Measurements from ENCODE around the gene ALG14.
"Not testable (repeated sequence)": the region's sequence is repeated elsewhere in the genome, so short reads cannot be mapped to it uniquely, and the experiment has no call there.

Gene ALG14

DNA sequence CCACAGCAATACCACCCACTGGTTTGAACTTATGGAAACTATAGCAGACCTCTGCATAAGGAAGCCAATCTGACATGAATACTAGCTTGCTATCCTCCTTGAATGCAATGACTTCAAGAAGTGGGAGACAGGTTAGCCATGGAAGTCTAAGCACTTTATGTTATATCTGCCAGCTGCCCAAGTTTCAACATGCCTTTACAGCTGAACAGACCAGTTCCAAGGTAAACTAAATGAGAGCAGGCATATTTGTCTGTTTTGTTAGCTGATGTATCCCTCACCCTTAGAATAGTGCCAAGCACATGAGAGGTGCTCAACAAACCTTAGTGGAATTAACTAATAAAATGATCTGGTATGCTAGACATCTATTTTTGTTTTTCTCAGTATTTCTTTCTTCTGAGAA, 65.1 kb downstream of the ALG14 start:
- DNase-seq (ENCODE audit: low read depth, low spot score) = no peak

DNA sequence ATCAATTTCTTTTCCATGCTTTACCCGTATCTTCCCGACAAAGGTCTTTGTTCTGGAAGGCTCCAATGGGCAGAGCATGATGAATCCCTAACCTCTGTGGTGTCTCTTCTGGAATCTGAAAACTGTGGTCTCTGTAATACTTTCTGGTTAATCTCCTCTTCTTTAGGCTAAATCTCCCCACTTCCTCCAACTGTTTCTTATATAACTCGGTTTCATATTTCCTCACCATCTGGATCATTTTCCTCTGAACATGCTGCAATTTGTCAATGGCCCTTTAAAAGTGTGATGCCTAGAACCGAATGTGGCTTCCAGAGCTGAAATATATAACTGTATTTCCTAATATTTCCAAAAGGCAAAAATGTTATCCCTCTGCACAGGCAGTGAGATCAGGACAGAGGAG, 66.1 kb downstream of the ALG14 start:
- DNase-seq (ENCODE audit: low read depth, low spot score) = no peak

DNA sequence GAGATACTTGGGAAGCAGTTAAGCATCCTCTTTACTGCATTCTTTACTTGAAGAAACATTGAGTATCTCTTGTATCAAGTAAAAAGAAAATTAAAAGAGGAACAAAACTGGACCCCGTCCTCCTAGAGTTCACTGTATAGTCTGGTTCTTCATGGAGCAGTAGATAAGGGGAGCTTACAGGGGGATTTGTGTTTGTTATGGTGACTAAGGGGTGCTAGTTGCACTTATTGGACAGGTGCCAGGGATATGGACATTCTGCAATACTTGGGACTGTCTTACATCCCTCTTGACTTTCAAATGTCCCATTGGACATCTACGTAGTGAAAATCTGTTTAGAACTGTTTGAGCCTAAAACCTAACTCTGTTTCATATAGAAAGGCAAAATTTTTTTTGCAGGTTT, 67.2 kb downstream of the ALG14 start:
- no peak for DNase-seq (ENCODE audit: low read depth, low spot score)

DNA sequence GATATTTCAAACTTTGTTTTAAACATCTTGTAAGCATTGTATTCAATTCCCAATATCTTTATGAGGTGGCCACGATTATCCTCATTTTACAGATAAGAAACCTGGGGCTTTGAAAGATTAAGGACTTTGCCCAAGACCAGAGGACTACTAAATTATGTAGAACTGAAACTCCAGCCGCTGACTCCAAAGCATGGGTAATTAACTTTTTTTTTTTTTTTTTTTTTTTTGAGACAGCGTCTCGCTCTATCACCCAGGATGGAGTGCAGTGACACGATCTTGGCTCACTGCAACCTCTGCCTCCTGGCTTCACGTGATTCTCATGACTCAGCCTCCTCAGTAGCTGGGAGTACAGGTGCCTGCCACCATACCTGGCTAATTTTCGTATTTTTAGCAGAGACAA, 68.7 kb downstream of the ALG14 start:
- no peak for DNase-seq (ENCODE audit: low read depth, low spot score)

DNA sequence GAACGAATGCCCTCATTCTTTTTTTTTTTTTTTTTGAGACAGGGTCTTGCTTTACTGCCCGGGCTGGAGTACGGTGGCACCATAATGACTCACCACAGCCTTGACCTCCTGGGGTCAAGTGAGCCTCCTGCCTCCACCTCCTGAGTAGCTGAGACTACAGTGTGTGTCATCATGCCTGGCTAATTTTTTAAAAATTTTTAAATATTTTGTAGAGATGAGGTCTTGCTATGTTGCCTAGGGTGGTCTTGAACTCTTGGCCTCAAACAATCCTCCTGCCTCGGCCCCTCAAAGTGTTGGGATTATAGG, 69.4 kb downstream of the ALG14 start:
- DNase-seq (ENCODE audit: low read depth, low spot score) = no peak

DNA sequence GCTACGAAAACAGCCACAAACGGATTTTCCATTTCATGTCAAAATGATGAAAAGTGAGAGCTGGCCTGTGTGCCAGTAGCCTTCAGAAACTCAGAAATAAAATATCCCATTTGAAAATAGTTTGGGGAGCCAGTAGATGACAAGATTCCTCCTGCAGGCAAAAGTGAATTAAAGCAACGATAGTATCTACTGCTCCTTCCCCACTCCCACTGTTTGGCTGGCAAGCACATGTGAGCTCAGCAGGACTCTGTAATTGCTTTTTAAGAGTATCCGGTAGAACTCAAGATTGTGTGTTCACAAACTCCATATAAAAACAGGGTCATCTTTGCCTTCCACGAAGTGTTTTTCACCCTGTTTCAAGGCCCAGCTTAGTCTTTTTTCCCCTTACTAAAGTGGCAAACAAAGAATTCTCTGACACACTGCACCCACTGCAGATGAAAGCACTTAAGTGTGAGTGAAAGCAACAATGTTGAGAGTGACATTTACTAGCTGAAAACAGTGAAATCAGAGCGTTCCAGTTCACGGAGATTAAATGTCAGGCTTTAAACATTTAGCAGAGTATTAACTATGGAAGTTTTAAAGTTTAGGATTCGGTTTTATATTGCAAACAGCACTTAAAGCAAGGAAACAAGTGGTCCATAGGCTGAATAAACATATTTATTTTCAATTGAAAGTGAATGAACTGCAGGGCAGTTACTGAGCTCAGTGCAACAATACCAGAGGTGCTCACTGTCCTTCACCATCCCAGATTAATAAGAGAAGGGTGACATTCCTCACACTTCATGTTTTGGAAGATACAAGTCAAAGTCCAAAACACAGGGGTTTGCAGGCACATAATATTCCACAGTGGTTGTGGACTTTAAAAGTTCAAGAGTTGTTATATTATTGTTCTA, 70.0 kb downstream of the ALG14 start:
- DNase-seq (ENCODE audit: low read depth, low spot score) = no peak

DNA sequence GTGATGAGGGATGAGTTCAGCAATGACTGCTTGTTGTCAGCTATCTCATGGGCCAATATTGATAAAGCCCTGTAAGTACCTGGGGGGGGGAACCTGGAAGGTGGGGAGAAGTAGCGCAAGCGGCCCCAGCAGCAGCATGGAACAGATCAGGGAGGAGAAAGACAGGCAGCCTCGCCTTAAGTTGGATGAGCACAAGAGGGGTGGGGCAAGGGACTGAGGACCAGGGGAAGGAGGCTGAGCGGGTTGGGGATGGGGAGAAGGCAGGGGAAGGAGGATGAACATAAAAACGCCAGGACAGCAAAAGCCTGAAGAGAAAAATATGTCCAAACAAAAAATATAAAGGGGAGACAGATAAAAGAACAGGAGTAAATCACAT, 70.6 kb downstream of the ALG14 start:
- DNase-seq (ENCODE audit: low read depth, low spot score) = no peak

DNA sequence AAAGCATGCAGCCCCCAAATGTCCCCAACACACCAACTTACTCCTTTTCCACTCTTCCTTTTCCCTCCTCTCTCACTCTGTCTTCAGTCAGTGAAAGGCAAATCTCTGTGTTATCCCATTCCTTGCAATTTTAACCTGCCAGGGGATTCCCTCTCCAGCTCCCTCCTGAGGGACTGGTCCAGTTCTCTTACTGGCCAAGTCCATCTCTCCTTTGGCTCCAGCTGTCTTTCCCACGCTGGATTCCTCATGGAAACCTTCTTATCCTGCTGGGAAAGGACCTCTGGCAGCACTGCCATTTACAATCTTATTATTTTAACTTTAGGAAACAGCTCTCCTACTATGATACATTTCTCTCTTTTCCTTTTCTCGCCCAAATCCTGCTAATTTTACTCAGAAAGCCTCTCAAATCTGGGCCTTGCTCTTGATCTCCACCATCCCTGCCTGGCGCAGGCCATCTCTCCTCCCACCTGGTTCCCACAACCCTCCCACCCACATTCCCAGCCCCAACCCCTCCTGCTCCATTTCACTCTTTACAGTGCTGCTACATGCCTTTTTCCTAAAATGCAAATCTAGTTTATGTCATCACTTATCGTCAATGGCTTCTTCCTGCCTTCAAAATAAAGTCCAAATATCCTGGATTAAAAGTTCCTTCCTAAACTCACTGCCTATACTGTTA, 73.2 kb downstream of the ALG14 start:
- no peak for DNase-seq (ENCODE audit: low read depth, low spot score)

DNA sequence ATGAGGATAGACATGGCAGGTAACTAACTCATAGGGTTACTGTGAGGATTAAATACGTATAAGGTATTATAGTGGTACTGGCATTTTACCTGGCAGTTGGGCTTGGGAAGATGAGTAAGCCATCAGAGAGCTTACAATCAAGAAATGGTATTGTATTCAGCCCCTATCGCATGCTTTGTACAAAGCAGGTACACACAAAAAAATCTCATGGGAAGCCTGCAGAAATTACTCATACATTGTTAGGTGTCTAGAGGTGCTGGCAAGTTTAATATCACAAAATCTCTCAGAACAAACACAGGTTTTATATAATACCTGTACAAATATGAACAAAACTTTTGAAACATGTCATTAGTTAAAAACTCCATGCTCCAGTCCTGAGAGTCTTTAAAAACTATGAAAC, 74.0 kb downstream of the ALG14 start:
- no peak for DNase-seq (ENCODE audit: low read depth, low spot score)

DNA sequence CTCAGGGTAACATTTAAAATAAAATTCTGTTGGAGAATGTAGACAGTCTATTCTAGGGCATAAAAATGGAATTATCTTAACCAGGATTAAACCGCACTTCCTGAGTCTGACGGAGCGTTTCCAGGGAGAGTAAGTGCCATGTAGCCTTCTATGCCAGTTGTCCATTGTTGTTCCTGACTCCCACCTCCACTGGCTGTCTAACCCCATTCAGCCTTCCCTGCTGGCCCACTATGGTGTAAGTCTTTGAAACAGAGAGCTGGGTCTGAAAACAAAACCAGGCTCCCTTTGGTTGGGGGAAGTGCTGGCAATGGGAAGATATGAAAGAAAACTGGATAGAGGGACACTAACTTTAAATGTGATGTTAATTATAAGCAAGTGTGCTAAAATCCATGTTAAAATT, 74.6 kb downstream of the ALG14 start:
- DNase-seq (ENCODE audit: low read depth, low spot score) = no peak

DNA sequence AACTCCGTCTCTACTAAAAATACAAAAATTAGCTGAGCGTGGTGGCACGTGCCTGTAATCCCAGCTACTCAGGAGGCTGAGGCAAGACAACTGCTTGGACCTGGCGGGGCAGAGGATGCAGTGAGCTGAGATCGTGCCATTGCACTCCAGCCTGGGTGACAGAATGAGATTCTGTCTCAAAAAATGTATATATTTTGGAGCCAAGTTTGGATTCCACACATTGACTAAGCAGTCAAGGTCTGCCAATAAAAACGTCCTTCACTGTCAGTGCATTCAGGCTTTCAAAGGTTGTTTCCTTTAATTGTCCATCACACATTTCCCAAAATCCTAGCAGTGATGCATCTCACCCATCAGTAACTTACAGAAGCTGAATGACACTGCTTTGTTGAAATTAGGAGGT, 77.2 kb downstream of the ALG14 start:
- DNase-seq (ENCODE audit: low read depth, low spot score) = not testable (repeated sequence)

DNA sequence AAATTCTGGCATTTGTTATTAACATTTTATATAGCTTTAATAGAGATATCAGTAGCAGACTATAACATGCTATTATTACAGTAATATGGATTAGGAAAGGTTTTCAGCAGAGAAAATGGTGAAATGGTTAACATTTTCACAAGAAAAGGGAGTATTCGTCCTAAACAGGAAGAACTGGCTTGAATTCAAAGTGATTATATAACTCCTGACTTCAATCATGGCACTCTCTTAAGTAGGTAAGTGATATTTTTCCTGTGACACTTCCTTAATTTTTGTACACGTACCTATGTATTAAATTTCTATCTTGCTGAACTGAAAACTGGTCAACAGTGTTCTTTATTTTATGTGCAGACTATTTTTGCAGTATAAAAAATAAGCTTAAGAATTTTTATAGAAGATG, 77.9 kb downstream of the ALG14 start:
- no peak for DNase-seq (ENCODE audit: low read depth, low spot score)

DNA sequence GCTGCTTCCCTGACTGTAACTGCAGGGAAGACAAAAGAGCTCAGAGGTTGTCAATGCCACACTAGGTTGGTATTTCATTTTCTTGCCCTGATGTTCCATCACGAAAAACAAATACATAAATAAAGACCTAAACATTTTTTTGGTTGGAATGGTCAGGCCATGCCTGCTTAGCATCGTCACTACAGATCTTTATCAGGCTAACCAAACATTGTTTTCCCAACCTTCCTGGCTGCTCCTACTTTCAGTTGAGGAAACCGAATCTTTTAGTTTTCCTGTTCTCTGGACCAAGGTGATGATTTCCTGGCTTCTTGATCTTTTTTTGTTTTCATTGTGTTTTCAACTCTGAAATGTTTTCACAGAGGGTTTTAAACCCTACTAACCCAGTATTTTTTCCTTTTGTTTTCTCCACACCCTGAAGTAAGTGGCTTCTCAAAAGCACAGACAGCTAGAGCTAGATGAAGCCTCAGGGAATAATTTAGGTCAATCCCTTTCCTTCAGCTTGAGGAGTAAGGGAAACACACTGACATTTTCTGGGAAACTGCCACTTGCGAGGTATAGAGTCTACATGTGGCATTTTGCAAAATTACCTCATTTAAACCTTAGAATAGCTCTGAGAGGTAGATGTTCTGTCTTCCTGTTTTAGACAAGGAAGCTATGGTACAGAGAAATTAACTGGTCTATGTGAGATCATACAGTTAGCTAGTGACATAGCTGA, 78.7 kb downstream of the ALG14 start:
- no peak for DNase-seq (ENCODE audit: low read depth, low spot score)

DNA sequence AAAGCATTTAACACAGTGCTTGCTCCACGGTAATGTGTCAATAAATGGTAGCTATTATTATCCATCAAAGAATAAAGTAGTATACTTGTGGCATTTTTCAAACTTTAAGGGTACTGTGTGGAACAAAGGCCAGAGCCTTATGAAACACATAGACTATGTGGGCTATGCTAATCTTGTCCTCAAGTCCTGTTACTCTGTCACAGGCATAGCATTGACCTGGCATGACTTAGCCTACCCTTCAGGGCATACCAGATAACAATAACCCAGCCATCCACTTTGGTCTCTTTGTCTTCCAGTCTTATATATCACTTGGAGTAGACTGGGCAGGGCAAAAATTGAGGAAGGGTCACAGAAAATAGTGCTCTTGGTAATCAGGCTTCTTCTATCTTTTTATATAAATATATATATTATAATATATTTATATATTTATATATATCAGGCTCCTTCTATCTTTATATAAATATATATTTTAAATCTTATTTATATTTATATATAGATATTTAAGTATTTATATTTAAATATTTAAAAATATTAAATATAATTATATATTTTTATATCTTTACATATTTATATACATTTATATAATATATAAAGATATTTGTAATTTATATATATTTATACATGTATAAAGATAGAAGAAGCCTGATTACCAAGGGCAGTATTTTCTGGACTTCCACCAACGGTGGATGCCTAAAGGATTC, 79.7 kb downstream of the ALG14 start:
- no peak for DNase-seq (ENCODE audit: low read depth, low spot score)

DNA sequence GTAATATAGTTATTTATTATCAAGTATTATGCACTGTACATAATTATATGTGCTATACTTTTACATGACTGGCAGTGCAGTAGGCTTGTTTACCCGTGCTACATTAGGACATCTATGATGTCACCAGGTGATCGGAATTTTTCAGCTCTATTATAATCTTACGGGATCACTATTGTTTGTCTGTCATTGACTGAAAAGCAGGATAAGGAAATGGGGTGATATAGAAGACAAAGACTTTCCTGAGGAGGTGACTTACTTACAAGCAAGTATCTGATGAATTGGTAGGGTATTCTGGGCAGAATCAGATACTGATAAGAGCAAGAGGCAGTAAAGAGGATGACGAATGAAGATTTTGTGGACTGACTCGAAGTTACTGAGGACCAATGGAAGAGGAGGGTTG, 80.6 kb downstream of the ALG14 start:
- no peak for DNase-seq (ENCODE audit: low read depth, low spot score)

DNA sequence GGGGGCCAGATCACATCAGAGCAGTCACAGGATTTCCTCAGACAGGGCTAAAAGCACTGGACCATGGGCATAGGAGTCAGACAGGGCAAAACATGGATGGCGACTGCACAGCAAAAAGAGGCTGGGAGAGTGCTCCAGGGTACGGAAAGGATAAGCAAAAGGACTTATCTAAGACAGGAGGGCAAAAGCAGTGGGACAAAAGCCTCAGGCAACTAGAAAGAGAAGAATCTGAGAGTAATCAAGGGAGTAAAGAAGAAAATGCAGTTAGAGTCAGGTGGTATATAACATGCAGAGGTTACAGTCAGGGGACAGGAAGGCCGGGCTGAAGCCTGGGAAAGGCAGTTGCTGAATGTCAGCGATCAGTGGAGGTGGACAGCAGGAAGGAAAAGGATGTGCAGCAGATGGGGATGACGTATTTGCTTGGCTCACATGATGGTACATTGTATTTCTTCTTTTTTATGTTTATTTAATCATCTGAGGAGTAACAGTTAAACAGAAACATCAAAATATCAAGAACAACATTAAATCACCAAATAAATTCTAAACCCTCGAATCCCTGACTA, 82.8 kb downstream of the ALG14 start:
- DNase-seq (ENCODE audit: low read depth, low spot score) = no peak

DNA sequence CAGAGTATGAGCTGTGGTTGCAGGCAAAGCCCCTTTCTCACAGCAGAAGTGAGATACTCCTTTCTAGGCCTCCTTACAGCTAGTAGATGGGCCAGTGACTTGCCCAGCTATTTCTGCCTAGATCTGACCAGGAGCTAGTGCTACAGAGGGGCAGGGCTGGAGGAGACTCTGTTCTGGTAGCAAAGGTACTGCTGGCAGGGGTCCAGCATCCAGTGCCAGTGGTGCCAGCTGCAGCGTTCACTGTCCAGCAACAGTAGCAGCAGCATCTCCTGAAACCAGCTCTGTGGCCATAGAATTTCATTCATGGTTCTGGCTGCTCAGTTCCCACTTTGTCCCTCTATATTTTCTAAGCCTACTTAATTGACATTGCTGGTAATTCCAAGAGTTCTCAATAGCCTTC, 83.4 kb downstream of the ALG14 start:
- DNase-seq (ENCODE audit: low read depth, low spot score) = no peak

DNA sequence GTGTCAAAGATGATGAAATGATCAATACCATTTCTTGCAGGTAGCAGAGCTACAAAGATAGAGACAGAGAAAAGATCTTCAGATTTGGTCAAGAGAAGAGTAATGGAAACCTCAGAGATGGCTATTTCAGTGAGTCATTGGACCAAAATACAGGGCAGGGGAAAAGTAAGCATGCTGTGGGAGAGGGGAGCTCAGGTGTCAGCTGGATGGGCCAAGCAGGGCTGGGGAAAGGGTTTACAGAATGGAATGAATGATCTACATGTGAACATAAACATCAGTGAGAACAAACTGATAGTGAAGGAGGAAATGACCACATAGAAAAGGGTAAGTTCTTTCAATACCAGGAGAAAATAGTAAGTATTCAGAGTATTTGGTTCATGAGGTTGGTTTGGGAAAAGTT, 84.4 kb downstream of the ALG14 start:
- no peak for DNase-seq (ENCODE audit: low read depth, low spot score)

DNA sequence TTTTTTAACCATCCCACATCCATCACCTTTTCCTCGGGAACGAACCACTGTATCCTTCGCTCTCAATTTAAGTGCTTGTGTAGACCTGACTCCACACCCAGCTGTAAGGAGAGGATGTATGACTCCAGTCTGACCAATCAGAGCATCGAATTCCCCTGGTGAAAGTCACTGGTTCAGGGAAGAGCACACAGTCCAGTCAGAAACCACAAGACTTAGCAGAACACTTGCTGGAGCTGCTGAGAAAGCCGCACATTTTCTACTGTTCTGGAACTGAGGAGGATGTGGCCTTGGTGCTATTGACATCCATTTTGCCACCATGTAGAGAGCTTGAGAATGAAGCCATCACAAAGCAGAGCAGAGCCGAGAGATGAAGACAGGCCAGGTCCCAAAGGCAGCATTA, 86.0 kb downstream of the ALG14 start:
- DNase-seq (ENCODE audit: low read depth, low spot score) = no peak

DNA sequence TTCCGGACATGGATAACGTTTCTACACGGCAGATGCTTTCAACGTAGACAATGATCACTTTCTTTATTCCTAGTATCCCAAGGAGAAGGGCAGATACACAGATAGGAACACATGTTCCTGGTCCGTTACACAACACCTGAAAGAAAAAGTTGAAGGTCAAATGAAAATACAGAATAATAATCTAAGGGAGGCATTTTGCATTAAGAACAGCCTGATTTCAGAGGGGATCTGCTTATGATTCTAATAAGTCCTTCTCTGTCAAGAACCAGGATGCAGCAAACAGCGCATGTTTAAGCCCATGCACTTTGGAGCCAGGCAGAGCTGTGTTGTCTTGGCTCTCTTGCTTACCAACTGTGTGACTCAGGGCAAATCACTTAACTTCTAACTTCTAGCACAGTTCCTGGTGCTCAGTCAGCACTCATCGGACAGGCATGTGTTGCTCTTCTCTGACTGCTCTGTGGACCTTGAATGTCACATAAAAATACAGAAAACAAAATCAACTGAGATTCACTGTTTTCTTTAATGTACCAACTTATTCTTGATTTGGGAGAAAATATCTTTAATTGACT, 89.5 kb downstream of the ALG14 start:
- no peak for DNase-seq (ENCODE audit: low read depth, low spot score)

DNA sequence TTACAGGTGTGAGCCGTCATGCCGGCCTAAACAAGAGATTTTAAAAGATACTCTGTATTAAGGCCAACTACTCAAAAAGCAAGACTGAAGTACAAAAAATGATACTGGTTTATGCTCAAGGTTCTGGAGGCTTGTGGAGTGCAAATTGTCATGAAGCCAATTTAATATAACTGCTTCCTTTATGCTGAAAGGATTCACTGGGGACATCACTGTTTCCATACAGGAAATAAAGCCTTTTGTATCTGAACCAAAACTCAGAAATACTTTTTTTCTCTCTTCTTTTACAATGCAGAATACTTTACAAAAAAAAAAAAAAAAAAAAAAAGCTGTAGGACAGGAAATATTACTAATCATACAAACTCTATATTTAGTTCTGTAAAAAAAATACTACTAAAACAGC, 90.4 kb downstream of the ALG14 start:
- DNase-seq (ENCODE audit: low read depth, low spot score) = no peak

DNA sequence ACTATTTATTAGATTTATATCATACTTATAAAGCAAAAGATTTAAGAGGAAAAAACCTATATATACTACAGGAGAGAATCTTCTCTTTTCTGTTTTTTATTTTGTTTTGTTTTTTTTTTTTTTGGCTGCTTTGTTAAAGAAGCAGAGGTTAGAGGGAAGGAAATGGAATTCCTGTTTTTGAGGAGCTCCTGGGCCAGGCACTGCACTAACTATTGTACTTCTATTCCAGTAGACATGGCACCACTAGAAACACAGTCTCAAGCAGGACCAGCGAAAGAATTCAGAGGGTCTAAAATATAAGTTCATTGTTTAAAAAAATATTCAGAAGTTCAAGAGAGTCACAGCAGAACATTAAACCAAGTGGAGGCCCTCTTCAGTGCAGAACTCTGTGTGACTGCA, 91.2 kb downstream of the ALG14 start:
- DNase-seq (ENCODE audit: low read depth, low spot score) = no peak
